ENCODE measurements around the gene LMX1B. TPM values are rescaled to one million over a fixed set of nuclear protein-coding genes. Genes with fewer than 3 reads are reported as not detected.

The LMX1B gene
- total RNA-seq, 6 donors from 2014 or later: 0.14 to 0.40 TPM; not detected in 4

- no peak overlapping the region for H3K4me3 ChIP-seq
- H3K27ac ChIP-seq: peak overlapping the region in 1 of 4 donors; percentile 16
- no peak for DNase-seq
Observed at GRCh38 chr9:126721564-126721981, 107.8 kb downstream of the LMX1B start.

GRCh38 chr9:126722252-126722921 lies 108.7 kb downstream of the LMX1B start:
- Histone ChIP-seq H3K9me3 (no peaks in the 10 kb centered on the region), H3K27me3 (peaks cover 0 to 16% (median 6%) of the 10 kb centered on the region in 4 donors), H3K27ac (peak overlapping the region; percentile 79 to 88 (median 82)), H3K36me3 (no peaks in the 10 kb centered on the region), H3K4me3 (peak overlapping the region; percentile 38 to 84 (median 68)), H3K4me1 (peaks cover 17 to 41% (median 30%) of the 10 kb centered on the region in 4 donors)
- no peak for TF ChIP-seq CTCF (IDR thresholded peaks at IDR 0.05)
- peak in 1 of 4 donors; percentile 54 for TF ChIP-seq POLR2A (IDR thresholded peaks at IDR 0.05)
- no peak for TF ChIP-seq EP300 (IDR thresholded peaks at IDR 0.05)
- no peak for TF ChIP-seq POLR2AphosphoS5 (IDR thresholded peaks at IDR 0.05)
- DNase-seq: peak; percentile 86 to 95
- peak; percentile 88 to 92 for ATAC-seq (ENCODE audit: low FRiP score in 2 of 2)
- WGBS, 2 donors: 2 to 4% methylated on average over 7 to 11 of the region's 45 CpGs

More at GRCh38 chr9:126721564-126721981, 107.8 kb downstream of the LMX1B start:
- no peak for ATAC-seq (ENCODE audit: low FRiP score in 2 of 2)
- no peaks in the 10 kb centered on the region for H3K9me3 ChIP-seq
- 82 to 92% methylated on average over 4 of the region's 4 CpGs for WGBS, 2 donors
- peaks cover 0 to 16% (median 6%) of the 10 kb centered on the region in 4 donors for H3K27me3 ChIP-seq
- TF ChIP-seq POLR2AphosphoS5 (IDR thresholded peaks at IDR 0.05) (no peak), EP300 (IDR thresholded peaks at IDR 0.05) (no peak), CTCF (IDR thresholded peaks at IDR 0.05) (no peak), POLR2A (IDR thresholded peaks at IDR 0.05) (no peak)
- peaks cover 17 to 41% (median 30%) of the 10 kb centered on the region in 4 donors for H3K4me1 ChIP-seq
- H3K36me3 ChIP-seq: no peaks in the 10 kb centered on the region

DNA sequence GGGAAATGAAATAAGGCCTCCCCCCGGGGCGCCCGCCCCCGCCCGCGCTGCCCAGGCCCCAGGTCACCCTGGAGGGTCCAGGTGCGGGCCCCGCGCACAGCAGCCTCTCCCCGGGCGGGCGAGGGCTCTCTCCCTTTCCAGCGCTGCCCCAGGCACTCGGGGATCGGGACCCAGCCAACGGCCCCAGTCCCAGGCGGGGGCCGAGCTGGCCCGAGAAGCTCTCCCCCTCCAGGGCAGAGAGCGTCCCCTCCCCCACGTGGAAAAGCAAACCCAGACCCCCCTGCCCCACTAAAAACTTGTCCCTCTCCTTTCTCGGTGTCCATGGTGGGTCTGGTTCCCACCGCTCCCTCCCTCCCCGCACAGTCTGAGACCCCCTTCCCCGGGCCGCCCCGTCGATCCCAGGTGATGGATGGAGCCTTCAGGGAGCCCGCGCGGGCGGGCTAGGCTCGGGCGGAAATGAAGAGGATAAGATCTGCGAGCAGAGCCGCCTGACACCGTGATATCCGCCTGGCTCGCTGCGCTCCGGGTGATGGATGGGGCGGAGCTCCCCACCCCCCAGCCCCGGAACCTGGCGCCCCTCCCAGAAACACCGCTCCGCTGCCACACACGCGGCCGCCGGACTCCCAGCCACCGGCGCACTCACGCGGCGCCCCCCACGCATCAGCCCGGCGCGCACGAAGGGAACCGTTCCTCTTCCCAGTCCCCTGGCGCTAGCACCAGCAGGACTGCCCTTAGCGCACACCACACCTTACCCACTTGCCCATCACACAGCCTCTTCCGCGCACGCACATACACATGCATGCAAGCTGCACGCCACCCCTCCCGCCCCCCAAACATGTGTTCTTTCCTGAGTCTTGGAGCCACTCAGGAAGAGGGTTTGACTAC lies 109.4 kb downstream of the LMX1B start:
- TF ChIP-seq POLR2A (IDR thresholded peaks at IDR 0.05): peak in 1 of 4 donors; percentile 23
- no peak for TF ChIP-seq POLR2AphosphoS5 (IDR thresholded peaks at IDR 0.05)
- TF ChIP-seq CTCF (IDR thresholded peaks at IDR 0.05): no peak
- TF ChIP-seq EP300 (IDR thresholded peaks at IDR 0.05): no peak
- peak overlapping the region; percentile 79 to 88 (median 82) for H3K27ac ChIP-seq
- DNase-seq (peak; percentile 48 to 89), ATAC-seq (ENCODE audit: low FRiP score in 2 of 2) (peak; percentile 38 to 45)
- no peaks in the 10 kb centered on the region for H3K36me3 ChIP-seq
- H3K27me3 ChIP-seq: peaks cover 0 to 16% (median 6%) of the 10 kb centered on the region in 4 donors
- no peaks in the 10 kb centered on the region for H3K9me3 ChIP-seq
- 5 to 18% methylated on average over 4 to 46 of the region's 68 CpGs for WGBS, 2 donors
- H3K4me3 ChIP-seq: peak overlapping the region; percentile 38 to 84 (median 68)
- H3K4me1 ChIP-seq: peaks cover 17 to 41% (median 30%) of the 10 kb centered on the region in 4 donors

DNA sequence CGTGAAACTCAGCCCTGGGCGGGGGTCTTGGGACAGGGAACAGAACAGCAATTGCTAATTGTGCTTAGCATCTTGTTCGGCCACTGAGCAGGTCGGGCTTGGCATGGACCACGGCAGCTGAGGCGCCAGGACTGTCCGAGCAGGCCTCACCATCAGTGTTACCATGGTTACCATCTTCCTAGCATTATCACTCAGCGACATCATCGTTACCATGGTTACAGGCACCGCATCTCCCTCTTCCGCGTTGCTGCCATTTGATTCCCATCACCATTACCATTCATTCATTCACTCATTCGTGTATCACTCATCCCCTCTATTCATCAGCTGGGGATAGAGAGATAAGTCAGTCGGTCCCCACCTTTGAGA lies 110.1 kb downstream of the LMX1B start:
- no peak for ATAC-seq (ENCODE audit: low FRiP score in 2 of 2)

More for the DNA sequence above, 110.1 kb downstream of the LMX1B start:
- TF ChIP-seq POLR2AphosphoS5 (IDR thresholded peaks at IDR 0.05): no peak
- TF ChIP-seq CTCF (IDR thresholded peaks at IDR 0.05): no peak
- TF ChIP-seq EP300 (IDR thresholded peaks at IDR 0.05): no peak
- TF ChIP-seq POLR2A (IDR thresholded peaks at IDR 0.05): no peak
- WGBS, 2 donors: 49 to 51% methylated on average over 14 of the region's 14 CpGs
- H3K27ac ChIP-seq: peak overlapping the region in 1 of 4 donors; percentile 84
- H3K4me1 ChIP-seq: peaks cover 17 to 41% (median 30%) of the 10 kb centered on the region in 4 donors
- no peaks in the 10 kb centered on the region for H3K9me3 ChIP-seq
- DNase-seq: no peak
- peak overlapping the region in 2 of 4 donors; percentile 73 to 84 for H3K4me3 ChIP-seq
- H3K36me3 ChIP-seq: no peaks in the 10 kb centered on the region
- H3K27me3 ChIP-seq: peaks cover 0 to 16% (median 6%) of the 10 kb centered on the region in 4 donors

Measured in upper lobe of left lung (tissue), 6 donors.